Measurements from ENCODE around the gene OR2T33. TPM values are rescaled to one million over a fixed set of nuclear protein-coding genes. Genes with fewer than 3 reads are reported as not detected.
"Not testable (repeated sequence)": the region's sequence is repeated elsewhere in the genome, so short reads cannot be mapped to it uniquely, and the experiment has no call there.

Gene OR2T33, protein sequence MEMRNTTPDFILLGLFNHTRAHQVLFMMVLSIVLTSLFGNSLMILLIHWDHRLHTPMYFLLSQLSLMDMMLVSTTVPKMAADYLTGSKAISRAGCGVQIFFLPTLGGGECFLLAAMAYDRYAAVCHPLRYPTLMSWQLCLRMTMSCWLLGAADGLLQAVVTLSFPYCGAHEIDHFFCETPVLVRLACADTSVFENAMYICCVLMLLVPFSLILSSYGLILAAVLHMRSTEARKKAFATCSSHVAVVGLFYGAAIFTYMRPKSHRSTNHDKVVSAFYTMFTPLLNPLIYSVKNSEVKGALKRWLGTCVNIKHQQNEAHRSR
- 1.7 TPM for polyA plus RNA-seq (2013)

DNA sequence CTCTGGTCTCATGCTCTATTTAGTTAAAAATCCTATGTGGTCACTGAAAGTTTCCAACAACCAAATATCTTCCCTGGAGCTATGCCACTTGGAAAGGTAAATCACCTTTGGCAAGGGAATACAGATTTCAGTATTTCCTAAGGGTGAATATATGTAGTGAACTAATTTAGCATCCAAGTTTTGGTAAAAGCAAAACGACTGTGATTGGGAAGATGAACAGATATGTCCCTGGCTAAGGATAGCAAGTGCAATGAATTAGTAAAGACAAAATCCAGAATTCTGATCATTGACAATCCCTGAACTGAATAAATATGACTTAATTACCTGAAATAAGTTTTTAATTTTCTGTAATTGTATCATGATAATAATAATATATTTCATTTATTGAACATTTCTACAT is at the start of gene OR2T33:
Gene OR2T33 (minus strand): TSS at position 101 of the 400 bp plus-strand sequence. CDS start 4,162 bp downstream, outside the sequence.
- no CpG with 5 or more reads among the region's 1 CpG for WGBS (ENCODE audit: insufficient coverage)
- Histone ChIP-seq H3K4me1 (ENCODE audit: control extremely low read depth in 1 of 4, control insufficient read depth in 4 of 4, insufficient read depth in 4 of 4, low read length in 3 of 4) (no peaks in the 10 kb centered on the region), H3K36me3 (ENCODE audit: control insufficient read depth in 4 of 4, insufficient read depth in 4 of 4, low read length in 3 of 4) (no peaks in the 10 kb centered on the region), H3K9me3 (ENCODE audit: control extremely low read depth in 1 of 5, control insufficient read depth in 4 of 5, insufficient read depth in 2 of 5, low read depth in 1 of 5, low read length in 4 of 5) (peaks cover 0 to 5% (median 0%) of the 10 kb centered on the region in 5 experiments), H3K27me3 (replicated peaks in 2 of 5; ENCODE audit: control insufficient read depth in 4 of 5, insufficient read depth in 5 of 5, low read length in 4 of 5) (no peaks in the 10 kb centered on the region), H3K27ac (ENCODE audit: insufficient read depth in 1 of 2, low read depth in 1 of 2, low read length in 2 of 2, poor library complexity in 1 of 2, severe bottlenecking in 2 of 2) (no peak within 1 kb of the TSS), H3K4me3 (ENCODE audit: control insufficient read depth in 1 of 7, extremely low read depth in 1 of 7, insufficient read depth in 4 of 7, low read depth in 2 of 7, low read length in 6 of 7) (no peak within 1 kb of the TSS)
- no peak for DNase-seq
- ChIA-PET POLR2A (no interaction called here), CTCF (no interaction called here)

DNA sequence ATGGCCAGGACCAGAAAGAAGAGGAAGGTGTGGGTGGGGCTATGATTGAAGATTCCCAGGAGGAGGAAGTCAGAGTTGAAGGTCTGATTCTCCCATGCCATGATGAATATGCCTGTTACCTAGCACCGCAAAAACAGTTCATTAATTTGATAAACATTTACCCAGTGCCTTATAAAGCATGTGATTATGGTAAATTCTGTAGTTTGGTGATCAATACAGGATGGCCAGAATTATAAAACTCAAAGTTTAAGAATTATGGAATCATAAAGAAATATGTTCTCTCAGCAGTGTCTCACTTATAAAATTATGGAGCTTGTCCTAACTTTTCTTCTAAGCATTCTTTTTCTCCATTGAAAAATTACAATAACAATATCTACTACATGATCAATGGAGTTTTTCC is 46.7 kb upstream of the OR2T33 start, which contains the start of gene OR2M7:
Gene OR2M7 (minus strand): TSS at position 101 of the 400 bp plus-strand sequence. CDS start 0 bp downstream, at position 101.
- no CpG with 5 or more reads among the region's 1 CpG for WGBS (ENCODE audit: insufficient coverage)
- H3K27me3 ChIP-seq (replicated peaks in 2 of 5; ENCODE audit: control insufficient read depth in 4 of 5, insufficient read depth in 5 of 5, low read length in 4 of 5) = no peaks in the 10 kb centered on the region
- H3K27ac ChIP-seq (ENCODE audit: insufficient read depth in 1 of 2, low read depth in 1 of 2, low read length in 2 of 2, poor library complexity in 1 of 2, severe bottlenecking in 2 of 2) = no peak within 1 kb of the TSS
- peaks cover 0 to 1% (median 0%) of the 10 kb centered on the region in 5 experiments for H3K9me3 ChIP-seq (ENCODE audit: control extremely low read depth in 1 of 5, control insufficient read depth in 4 of 5, insufficient read depth in 2 of 5, low read depth in 1 of 5, low read length in 4 of 5)
- ChIA-PET POLR2A (no interaction called here), CTCF (no interaction called here)
- H3K36me3 ChIP-seq (ENCODE audit: control insufficient read depth in 4 of 4, insufficient read depth in 4 of 4, low read length in 3 of 4) = no peaks in the 10 kb centered on the region
- DNase-seq = no peak
- no peak within 1 kb of the TSS for H3K4me3 ChIP-seq (ENCODE audit: control insufficient read depth in 1 of 7, extremely low read depth in 1 of 7, insufficient read depth in 4 of 7, low read depth in 2 of 7, low read length in 6 of 7)
- H3K4me1 ChIP-seq (ENCODE audit: control extremely low read depth in 1 of 4, control insufficient read depth in 4 of 4, insufficient read depth in 4 of 4, low read length in 3 of 4) = no peaks in the 10 kb centered on the region

DNA sequence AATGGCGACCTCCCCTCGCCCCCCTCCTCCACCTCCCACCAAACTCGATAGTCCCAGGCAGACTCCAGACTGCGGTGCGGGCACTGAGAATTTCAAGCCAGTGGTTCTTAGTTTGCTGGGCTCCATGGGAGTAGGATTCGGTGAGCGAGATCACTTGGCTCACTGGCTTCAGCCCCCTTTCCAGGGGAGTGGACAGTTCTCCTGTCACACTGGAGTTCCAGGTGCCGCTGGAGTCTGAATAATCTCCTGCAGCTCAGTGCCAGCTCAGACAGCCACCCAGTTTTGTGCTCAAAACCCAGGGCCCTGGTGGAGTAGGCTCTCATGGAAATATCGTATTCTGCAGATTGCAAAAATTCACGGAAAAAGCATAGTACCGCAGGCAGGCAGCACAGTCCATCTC is 39.0 kb upstream of the OR2T33 start:
- H3K36me3 ChIP-seq (ENCODE audit: control insufficient read depth in 4 of 4, insufficient read depth in 4 of 4, low read length in 3 of 4) = no peaks in the 10 kb centered on the region
- ChIA-PET POLR2A (no interaction called here), CTCF (no interaction called here)
- H3K27me3 ChIP-seq (replicated peaks in 2 of 5; ENCODE audit: control insufficient read depth in 4 of 5, insufficient read depth in 5 of 5, low read length in 4 of 5) = no peaks in the 10 kb centered on the region
- no peaks in the 10 kb centered on the region for H3K4me1 ChIP-seq (ENCODE audit: control extremely low read depth in 1 of 4, control insufficient read depth in 4 of 4, insufficient read depth in 4 of 4, low read length in 3 of 4)
- no peak for DNase-seq
- no peak overlapping the region for H3K4me3 ChIP-seq (ENCODE audit: control insufficient read depth in 1 of 7, extremely low read depth in 1 of 7, insufficient read depth in 4 of 7, low read depth in 2 of 7, low read length in 6 of 7)
- no peak overlapping the region for H3K27ac ChIP-seq (ENCODE audit: insufficient read depth in 1 of 2, low read depth in 1 of 2, low read length in 2 of 2, poor library complexity in 1 of 2, severe bottlenecking in 2 of 2)
- H3K9me3 ChIP-seq (ENCODE audit: control extremely low read depth in 1 of 5, control insufficient read depth in 4 of 5, insufficient read depth in 2 of 5, low read depth in 1 of 5, low read length in 4 of 5) = peaks cover 0 to 9% (median 1%) of the 10 kb centered on the region in 5 experiments
- 93% methylated on average over 6 of the region's 11 CpGs for WGBS (ENCODE audit: insufficient coverage)

DNA sequence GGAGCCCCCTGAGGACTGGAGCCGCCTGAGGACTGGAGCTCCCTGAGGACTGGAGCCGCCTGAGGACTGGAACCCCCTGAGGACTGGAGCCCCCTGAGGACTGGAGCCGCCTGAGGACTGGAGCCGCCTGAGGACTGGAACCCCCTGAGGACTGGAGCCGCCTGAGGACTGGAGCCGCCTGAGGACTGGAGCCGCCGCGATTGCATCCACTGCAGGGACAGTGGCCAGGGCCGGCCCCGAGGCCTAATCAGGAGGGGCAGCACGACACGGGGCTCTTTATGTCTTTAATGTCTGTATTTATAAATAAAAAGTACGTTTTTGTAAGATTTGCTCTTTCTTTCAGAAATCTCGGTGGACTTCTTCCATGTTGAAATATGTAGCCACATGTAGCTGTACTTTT is 29.0 kb upstream of the OR2T33 start:
- H3K27ac ChIP-seq (ENCODE audit: insufficient read depth in 1 of 2, low read depth in 1 of 2, low read length in 2 of 2, poor library complexity in 1 of 2, severe bottlenecking in 2 of 2); H3K9me3 ChIP-seq (ENCODE audit: control extremely low read depth in 1 of 5, control insufficient read depth in 4 of 5, insufficient read depth in 2 of 5, low read depth in 1 of 5, low read length in 4 of 5); CTCF ChIA-PET; H3K36me3 ChIP-seq (ENCODE audit: control insufficient read depth in 4 of 4, insufficient read depth in 4 of 4, low read length in 3 of 4); H3K4me1 ChIP-seq (ENCODE audit: control extremely low read depth in 1 of 4, control insufficient read depth in 4 of 4, insufficient read depth in 4 of 4, low read length in 3 of 4); DNase-seq; H3K4me3 ChIP-seq (ENCODE audit: control insufficient read depth in 1 of 7, extremely low read depth in 1 of 7, insufficient read depth in 4 of 7, low read depth in 2 of 7, low read length in 6 of 7); POLR2A ChIA-PET; H3K27me3 ChIP-seq (replicated peaks in 2 of 5; ENCODE audit: control insufficient read depth in 4 of 5, insufficient read depth in 5 of 5, low read length in 4 of 5): not testable (repeated sequence)
- WGBS (ENCODE audit: insufficient coverage) = 73% methylated on average over 13 of the region's 15 CpGs

DNA sequence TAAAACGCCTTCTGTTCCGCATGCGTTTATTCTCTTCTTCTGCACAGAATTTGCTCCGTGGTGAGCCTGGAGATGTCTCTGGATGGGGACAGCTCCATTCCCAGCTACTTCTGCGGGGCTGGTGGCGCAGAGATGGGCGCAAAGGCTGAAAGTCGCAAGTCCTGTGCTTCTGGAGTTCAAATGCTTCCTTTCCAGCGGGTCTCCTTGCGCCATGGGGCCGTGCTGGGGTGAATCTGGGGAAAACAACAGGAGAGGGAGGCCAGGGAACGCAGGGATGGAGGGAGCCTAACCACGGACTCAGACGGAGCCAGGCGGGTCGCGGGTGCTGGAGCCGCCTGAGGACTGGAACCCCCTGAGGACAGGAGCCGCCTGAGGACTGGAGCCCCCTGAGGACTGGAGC is 28.3 kb upstream of the OR2T33 start:
- WGBS (ENCODE audit: insufficient coverage) = 87% methylated on average over 9 of the region's 19 CpGs
- POLR2A ChIA-PET = no interaction called here
- DNase-seq = no peak
- no peak overlapping the region for H3K27ac ChIP-seq (ENCODE audit: insufficient read depth in 1 of 2, low read depth in 1 of 2, low read length in 2 of 2, poor library complexity in 1 of 2, severe bottlenecking in 2 of 2)
- H3K4me1 ChIP-seq (ENCODE audit: control extremely low read depth in 1 of 4, control insufficient read depth in 4 of 4, insufficient read depth in 4 of 4, low read length in 3 of 4) = no peaks in the 10 kb centered on the region
- no peak overlapping the region for H3K4me3 ChIP-seq (ENCODE audit: control insufficient read depth in 1 of 7, extremely low read depth in 1 of 7, insufficient read depth in 4 of 7, low read depth in 2 of 7, low read length in 6 of 7)
- no peaks in the 10 kb centered on the region for H3K36me3 ChIP-seq (ENCODE audit: control insufficient read depth in 4 of 4, insufficient read depth in 4 of 4, low read length in 3 of 4)
- no peaks in the 10 kb centered on the region for H3K9me3 ChIP-seq (ENCODE audit: control extremely low read depth in 1 of 5, control insufficient read depth in 4 of 5, insufficient read depth in 2 of 5, low read depth in 1 of 5, low read length in 4 of 5)
- H3K27me3 ChIP-seq (replicated peaks in 2 of 5; ENCODE audit: control insufficient read depth in 4 of 5, insufficient read depth in 5 of 5, low read length in 4 of 5) = no peaks in the 10 kb centered on the region
- CTCF ChIA-PET = no interaction called here

DNA sequence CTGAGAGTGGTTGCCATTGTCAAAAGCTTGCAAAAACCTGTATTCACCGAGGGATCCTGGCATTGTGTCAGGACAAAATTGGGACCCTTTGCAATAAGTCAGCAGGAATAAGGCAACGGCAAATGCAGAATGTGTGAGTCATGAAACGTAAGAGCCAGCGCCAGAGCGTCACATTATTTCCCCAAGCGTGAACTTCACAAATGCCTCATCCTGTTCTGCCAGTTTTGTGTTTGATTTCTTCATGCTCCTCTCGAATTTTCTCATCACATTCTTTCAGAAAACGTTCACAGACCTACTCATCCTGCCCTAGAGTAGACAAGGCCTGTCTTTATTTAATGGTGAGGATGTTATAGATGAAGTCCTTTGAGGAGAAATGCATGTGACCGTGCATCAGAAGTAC is 27.9 kb upstream of the OR2T33 start:
- H3K27me3 ChIP-seq (replicated peaks in 2 of 5; ENCODE audit: control insufficient read depth in 4 of 5, insufficient read depth in 5 of 5, low read length in 4 of 5); H3K4me3 ChIP-seq (ENCODE audit: control insufficient read depth in 1 of 7, extremely low read depth in 1 of 7, insufficient read depth in 4 of 7, low read depth in 2 of 7, low read length in 6 of 7); CTCF ChIA-PET; H3K36me3 ChIP-seq (ENCODE audit: control insufficient read depth in 4 of 4, insufficient read depth in 4 of 4, low read length in 3 of 4); H3K4me1 ChIP-seq (ENCODE audit: control extremely low read depth in 1 of 4, control insufficient read depth in 4 of 4, insufficient read depth in 4 of 4, low read length in 3 of 4); H3K27ac ChIP-seq (ENCODE audit: insufficient read depth in 1 of 2, low read depth in 1 of 2, low read length in 2 of 2, poor library complexity in 1 of 2, severe bottlenecking in 2 of 2); POLR2A ChIA-PET; DNase-seq; H3K9me3 ChIP-seq (ENCODE audit: control extremely low read depth in 1 of 5, control insufficient read depth in 4 of 5, insufficient read depth in 2 of 5, low read depth in 1 of 5, low read length in 4 of 5): not testable (repeated sequence)
- 93% methylated on average over 4 of the region's 9 CpGs for WGBS (ENCODE audit: insufficient coverage)

DNA sequence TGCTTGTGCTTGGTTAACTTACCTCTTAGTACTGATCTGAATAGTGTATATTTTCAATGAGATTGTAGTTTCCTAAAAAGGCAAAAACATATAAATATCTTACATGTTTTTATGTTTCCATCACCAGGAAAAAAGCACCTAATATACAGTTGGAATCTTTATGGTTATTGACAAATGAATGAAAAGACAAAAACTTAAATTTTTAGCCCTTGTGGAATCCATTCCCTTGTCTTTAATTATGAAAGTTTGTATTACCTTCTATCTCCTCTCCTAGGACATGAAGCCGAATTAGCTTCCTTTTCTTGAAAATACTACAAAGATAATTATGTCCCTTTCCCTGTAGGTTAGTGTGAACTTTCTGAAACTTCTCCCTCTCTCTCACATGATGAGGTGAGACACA is 25.5 kb upstream of the OR2T33 start, which contains the start of gene OR2T12:
Gene OR2T12 (minus strand): TSS at position 101 of the 400 bp plus-strand sequence. CDS start 7,846 bp downstream, outside the sequence.
- WGBS (ENCODE audit: insufficient coverage) = no CpG with 5 or more reads among the region's 1 CpG
- CTCF ChIA-PET = no interaction called here
- Histone ChIP-seq H3K4me1 (ENCODE audit: control extremely low read depth in 1 of 4, control insufficient read depth in 4 of 4, insufficient read depth in 4 of 4, low read length in 3 of 4) (no peaks in the 10 kb centered on the region), H3K36me3 (ENCODE audit: control insufficient read depth in 4 of 4, insufficient read depth in 4 of 4, low read length in 3 of 4) (no peaks in the 10 kb centered on the region), H3K27ac (ENCODE audit: insufficient read depth in 1 of 2, low read depth in 1 of 2, low read length in 2 of 2, poor library complexity in 1 of 2, severe bottlenecking in 2 of 2) (no peak within 1 kb of the TSS), H3K4me3 (ENCODE audit: control insufficient read depth in 1 of 7, extremely low read depth in 1 of 7, insufficient read depth in 4 of 7, low read depth in 2 of 7, low read length in 6 of 7) (no peak within 1 kb of the TSS), H3K9me3 (ENCODE audit: control extremely low read depth in 1 of 5, control insufficient read depth in 4 of 5, insufficient read depth in 2 of 5, low read depth in 1 of 5, low read length in 4 of 5) (no peaks in the 10 kb centered on the region), H3K27me3 (replicated peaks in 2 of 5; ENCODE audit: control insufficient read depth in 4 of 5, insufficient read depth in 5 of 5, low read length in 4 of 5) (no peaks in the 10 kb centered on the region)
- POLR2A ChIA-PET = no interaction called here
- no peak for DNase-seq
